Hepatocyte (in vitro differentiated cells): ENCODE measurements around the gene RPS6KA2. TPM values are rescaled to one million over a fixed set of nuclear protein-coding genes. Genes with fewer than 3 reads are reported as not detected.

ENCODE experiments used
- DNase-seq: peaks from one replicate; pipeline ENCODE4 v3.0.0-alpha.2; 2016; ENCODE audit warnings: low spot score
- H2AFZ ChIP-seq: fragments of 200-600 bp; sonication (generic); 2 replicates; pipeline ENCODE4 v1.6.0; 2016; ENCODE audit warnings: antibody characterized with exemption, mild to moderate bottlenecking
- H3K27ac ChIP-seq: fragments of 200-600 bp; sonication (generic); 2 replicates; pipeline ENCODE4 v1.5.1; 2016; ENCODE audit warnings: mild to moderate bottlenecking
- H3K27me3 ChIP-seq: fragments of 200-600 bp; sonication (generic); 2 replicates; pipeline ENCODE4 v1.6.1; 2016
- H3K36me3 ChIP-seq: fragments of 200-600 bp; sonication (generic); replicated peaks from 2 replicates; pipeline ENCODE4 v1.5.1; 2016; ENCODE audit warnings: low read depth; ENCODE audit not compliant: insufficient read depth
- H3K4me1 ChIP-seq: fragments of 200-600 bp; sonication (generic); 2 replicates; pipeline ENCODE4 v1.5.1; 2016; ENCODE audit warnings: mild to moderate bottlenecking, moderate library complexity; ENCODE audit not compliant: insufficient read depth
- H3K4me2 ChIP-seq: fragments of 200-600 bp; sonication (generic); 2 replicates; pipeline ENCODE4 v1.6.0; 2016
- H3K4me3 ChIP-seq: fragments of 200-600 bp; sonication (generic); 2 replicates; pipeline ENCODE4 v1.5.1; 2016; ENCODE audit warnings: mild to moderate bottlenecking
- H3K79me2 ChIP-seq: fragments of 200-600 bp; sonication (generic); 2 replicates; pipeline ENCODE4 v1.6.0; 2017; ENCODE audit warnings: mild to moderate bottlenecking
- H3K9me2 ChIP-seq: fragments of 200-600 bp; sonication (generic); replicated peaks from 2 replicates; pipeline ENCODE4 v1.6.0; 2017; ENCODE audit warnings: mild to moderate bottlenecking; ENCODE audit not compliant: insufficient read depth
- H3K9me3 ChIP-seq: fragments of 200-600 bp; sonication (generic); 2 replicates; pipeline ENCODE4 v1.5.1; 2016; ENCODE audit warnings: low read depth, mild to moderate bottlenecking
- H4K20me1 ChIP-seq: fragments of 200-600 bp; sonication (generic); 2 replicates; pipeline ENCODE4 v1.6.0; 2016; ENCODE audit warnings: mild to moderate bottlenecking; ENCODE audit not compliant: insufficient read depth, poor library complexity, severe bottlenecking
- EZH2 ChIP-seq: fragments of 200-600 bp; sonication (generic); IDR thresholded peaks from 2 replicates; pipeline ENCODE4 v1.6.1; 2016; ENCODE audit warnings: antibody characterized with exemption, mild to moderate bottlenecking, borderline replicate concordance
- EZH2phosphoT487 ChIP-seq: fragments of 200-600 bp; sonication (generic); IDR thresholded peaks from one replicate; pipeline ENCODE4 v1.6.1; 2018; ENCODE audit warnings: antibody characterized with exemption, mild to moderate bottlenecking, low read depth, moderate library complexity; ENCODE audit not compliant: unreplicated experiment, severe bottlenecking
- WGBS: methylation state at CpG from one replicate; pipeline ENCODE4 v1.1.6; 2016; ENCODE audit warnings: low lambda C conversion rate; ENCODE audit errors: missing lambda C conversion rate; 5-methylcytosine and 5-hydroxymethylcytosine counted together
- polyA plus RNA-seq: library from polyadenylated mRNA; unstranded; fragments of >200 nt; fragmentation: Nextera tagmentation; extraction: Ambion mirVana; gene quantifications from 2 replicates; pipeline ENCODE4 v1.2.1, GENCODE V29; 2016
- total RNA-seq: library from RNA; depleted of rRNA; stranded (reverse); fragments of >200 nt; gene quantifications from 2 replicates; pipeline ENCODE4 v1.2.3, GENCODE V29; 2014
- TF ChIP-seq, protein P1 (sequence below): fragments of 200-600 bp; sonication (generic); IDR thresholded peaks from 2 replicates; pipeline ENCODE4 v1.5.1; 2016; ENCODE audit warnings: antibody characterized with exemption, mild to moderate bottlenecking; ENCODE audit not compliant: poor library complexity

The RPS6KA2 gene
- total and polyA plus RNA-seq, 2 experiments from 2014 or later: 27.7 to 29.2 TPM

DNA sequence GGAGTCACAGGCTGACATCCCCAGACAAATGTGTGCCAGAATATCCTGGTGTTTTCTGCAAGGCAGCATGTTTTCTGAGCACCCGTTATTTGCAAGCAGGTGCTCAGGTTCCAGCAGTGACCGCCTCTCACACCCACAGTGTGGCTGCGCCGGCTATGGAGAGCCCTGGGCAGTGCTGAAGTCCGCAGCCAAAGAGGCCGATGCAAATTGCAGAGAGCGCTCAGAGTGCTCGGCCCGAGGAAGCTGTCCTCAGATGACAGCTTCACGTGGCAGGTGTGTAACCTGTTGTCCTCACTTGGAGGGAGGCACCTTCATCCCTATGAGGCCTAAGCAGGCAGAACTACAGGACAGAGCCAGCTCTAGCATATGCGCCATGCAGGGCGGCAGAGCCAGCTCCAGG, 220.9 kb downstream of the RPS6KA2 start:
- no peaks in the 10 kb centered on the region for H3K36me3 ChIP-seq
- no peaks in the 10 kb centered on the region for H3K27me3 ChIP-seq
- H3K27ac ChIP-seq: no peak overlapping the region
- no peaks in the 10 kb centered on the region for H3K9me3 ChIP-seq
- no peaks in the 10 kb centered on the region for H4K20me1 ChIP-seq
- WGBS: 90% methylated on average over 12 of the region's 12 CpGs
- H3K4me1 ChIP-seq: no peaks in the 10 kb centered on the region
- H2AFZ ChIP-seq: no peak overlapping the region
- DNase-seq: no peak
- H3K4me2 ChIP-seq: no peak overlapping the region
- no peaks in the 10 kb centered on the region for H3K9me2 ChIP-seq
- no peaks in the 10 kb centered on the region for H3K79me2 ChIP-seq
- H3K4me3 ChIP-seq: no peak overlapping the region
- TF ChIP-seq EZH2 (no peak), EZH2phosphoT487 (no peak)
- TF ChIP-seq, protein P1, sequence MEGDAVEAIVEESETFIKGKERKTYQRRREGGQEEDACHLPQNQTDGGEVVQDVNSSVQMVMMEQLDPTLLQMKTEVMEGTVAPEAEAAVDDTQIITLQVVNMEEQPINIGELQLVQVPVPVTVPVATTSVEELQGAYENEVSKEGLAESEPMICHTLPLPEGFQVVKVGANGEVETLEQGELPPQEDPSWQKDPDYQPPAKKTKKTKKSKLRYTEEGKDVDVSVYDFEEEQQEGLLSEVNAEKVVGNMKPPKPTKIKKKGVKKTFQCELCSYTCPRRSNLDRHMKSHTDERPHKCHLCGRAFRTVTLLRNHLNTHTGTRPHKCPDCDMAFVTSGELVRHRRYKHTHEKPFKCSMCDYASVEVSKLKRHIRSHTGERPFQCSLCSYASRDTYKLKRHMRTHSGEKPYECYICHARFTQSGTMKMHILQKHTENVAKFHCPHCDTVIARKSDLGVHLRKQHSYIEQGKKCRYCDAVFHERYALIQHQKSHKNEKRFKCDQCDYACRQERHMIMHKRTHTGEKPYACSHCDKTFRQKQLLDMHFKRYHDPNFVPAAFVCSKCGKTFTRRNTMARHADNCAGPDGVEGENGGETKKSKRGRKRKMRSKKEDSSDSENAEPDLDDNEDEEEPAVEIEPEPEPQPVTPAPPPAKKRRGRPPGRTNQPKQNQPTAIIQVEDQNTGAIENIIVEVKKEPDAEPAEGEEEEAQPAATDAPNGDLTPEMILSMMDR: no peak

DNA sequence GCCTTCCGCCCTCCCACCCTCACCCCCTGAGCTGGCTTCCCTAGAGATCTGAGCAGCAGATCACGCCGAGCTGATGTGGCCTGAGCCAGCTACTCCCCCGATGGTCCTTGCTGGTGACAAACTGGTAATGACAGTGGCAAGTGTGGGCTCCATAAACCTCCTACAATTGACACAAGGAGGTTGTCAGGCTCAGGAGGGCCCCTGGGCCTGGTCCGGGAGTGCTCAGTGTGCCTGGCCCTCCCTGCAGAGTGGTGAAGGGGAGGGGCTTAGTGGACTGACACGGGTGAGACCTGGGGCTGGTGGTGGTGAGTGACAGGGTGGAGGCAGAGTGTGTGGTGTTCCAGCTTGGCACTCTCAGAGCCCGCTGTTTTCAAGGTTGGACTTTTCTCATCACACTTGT, 221.7 kb downstream of the RPS6KA2 start:
- Histone ChIP-seq H4K20me1 (no peaks in the 10 kb centered on the region), H3K27me3 (no peaks in the 10 kb centered on the region), H3K4me1 (no peaks in the 10 kb centered on the region), H3K36me3 (no peaks in the 10 kb centered on the region), H3K4me2 (no peak overlapping the region), H3K79me2 (no peaks in the 10 kb centered on the region), H3K27ac (no peak overlapping the region), H3K9me3 (no peaks in the 10 kb centered on the region), H3K9me2 (no peaks in the 10 kb centered on the region), H2AFZ (no peak overlapping the region), H3K4me3 (no peak overlapping the region)
- 79% methylated on average over 7 of the region's 7 CpGs for WGBS
- DNase-seq: no peak
- no peak for TF ChIP-seq EZH2phosphoT487
- no peak for TF ChIP-seq EZH2
- TF ChIP-seq, protein P1: no peak

DNA sequence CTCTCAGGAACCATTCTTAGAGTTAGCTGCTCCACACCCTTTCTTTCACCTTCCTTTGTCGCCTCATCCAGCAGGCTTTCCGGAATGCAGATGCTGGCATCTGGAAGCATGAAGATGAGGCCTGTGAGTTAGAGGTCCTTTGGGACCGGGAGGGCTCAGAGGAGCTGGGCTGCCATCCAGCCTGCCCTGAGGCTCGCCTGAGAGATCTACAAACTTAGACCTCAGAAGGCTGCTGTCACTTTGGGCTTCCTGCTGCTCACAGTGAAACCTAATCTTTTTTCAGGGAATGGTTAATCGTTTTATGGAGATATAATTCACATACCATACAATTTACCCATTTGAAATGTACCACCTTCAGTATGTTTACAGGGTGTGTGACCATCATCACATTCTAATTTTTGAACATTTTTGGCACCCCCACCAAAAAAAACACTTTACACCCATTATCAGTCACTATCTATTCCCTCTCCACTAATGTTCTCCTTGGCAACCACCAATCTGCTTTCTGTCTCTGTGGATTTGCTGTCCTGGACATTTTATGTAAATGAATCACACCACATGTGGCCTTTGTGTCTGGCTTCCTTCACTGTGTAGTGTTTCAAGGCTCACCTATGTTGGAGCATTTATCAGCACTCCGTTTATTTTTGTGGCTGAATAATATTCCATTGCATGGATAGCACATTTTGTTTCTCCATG, 224.3 kb downstream of the RPS6KA2 start:
- H2AFZ ChIP-seq: no peak overlapping the region
- no peak for DNase-seq
- no peak overlapping the region for H3K27ac ChIP-seq
- H3K4me2 ChIP-seq: no peak overlapping the region
- no peaks in the 10 kb centered on the region for H3K4me1 ChIP-seq
- 49% methylated on average over 6 of the region's 6 CpGs for WGBS
- no peaks in the 10 kb centered on the region for H3K36me3 ChIP-seq
- no peaks in the 10 kb centered on the region for H4K20me1 ChIP-seq
- no peaks in the 10 kb centered on the region for H3K9me3 ChIP-seq
- H3K4me3 ChIP-seq: no peak overlapping the region
- TF ChIP-seq EZH2phosphoT487 (no peak), EZH2 (no peak)
- TF ChIP-seq, protein P1: no peak
- no peaks in the 10 kb centered on the region for H3K27me3 ChIP-seq
- no peaks in the 10 kb centered on the region for H3K9me2 ChIP-seq
- H3K79me2 ChIP-seq: no peaks in the 10 kb centered on the region
